Activated T-helper 1 cell treated with anti-CD3 and anti-CD28 coated beads, Interleukin-12 subunit alpha, Interleukin-12 subunit beta, Interleukin-2, Interleukin-4 antibody, amounts not matched to agents 30 ng/mL and 10 ng/mL and 1 ng/mL, durations not matched to agents 14 hours and 24 hours and 36 hours (primary cell): ENCODE data around the gene FOXC1. TPM values are rescaled to one million over a fixed set of nuclear protein-coding genes. Genes with fewer than 3 reads are reported as not detected.
A peak's percentile ranks its signal among the peaks of the same experiment; 100 is the strongest.

Experiments used
- DNase-seq: peaks from one replicate; pipeline ENCODE4 v3.0.0; 2021; ENCODE audit warnings: low spot score
- H3K27ac Mint-ChIP-seq: one replicate; pipeline ENCODE4 v1.8.0; 2021; ENCODE audit warnings: mild to moderate bottlenecking, mixed read lengths
- H3K27me3 Mint-ChIP-seq: one replicate; pipeline ENCODE4 v1.8.0; 2022; ENCODE audit warnings: mild to moderate bottlenecking, moderate library complexity, mixed read lengths; ENCODE audit not compliant: insufficient read depth
- H3K36me3 Mint-ChIP-seq: one replicate; pipeline ENCODE4 v1.8.0; 2021; ENCODE audit warnings: low read depth, mixed read lengths
- H3K4me1 Mint-ChIP-seq: one replicate; pipeline ENCODE4 v1.8.0; 2021; ENCODE audit warnings: low read depth, mixed read lengths
- H3K4me3 Mint-ChIP-seq: one replicate; pipeline ENCODE4 v1.8.0; 2021; ENCODE audit warnings: mild to moderate bottlenecking, moderate library complexity, mixed read lengths
- H3K9me3 Mint-ChIP-seq: one replicate; pipeline ENCODE4 v1.8.0; 2021; ENCODE audit warnings: mixed read lengths
- intact Hi-C: fragments of 100-400 bp; cut with micrococcal nuclease; formaldehyde crosslinking; loops from one replicate; pipeline ENCODE4 v1.15.1; 2024
- total RNA-seq: library from RNA; stranded (reverse); gene quantifications from 2 replicates; pipeline ENCODE4 v1.2.3, GENCODE V29; 2022

FOXC1 gene
- total RNA-seq: 0.23 and 0.44 TPM in 2 replicates

GRCh38 chr6:1609648-1610496 lies at the start of gene FOXC1:
Gene FOXC1 (plus strand): TSS chr6:1609915. CDS start chr6:1610446, 531 bp downstream.
- peaks cover 62% of the 10 kb centered on the region for H3K27me3 Mint-ChIP-seq
- H3K36me3 Mint-ChIP-seq: peaks cover 2% of the 10 kb centered on the region
- intact Hi-C loops: loop anchor here (5.0 kb wide), 2 partner anchors 298 to 1617 kb away; partner anchors contain the start of genes FOXQ1 and TUBB2B
- peaks cover 25% of the 10 kb centered on the region for H3K4me1 Mint-ChIP-seq
- peak within 1 kb of the TSS; percentile 70 for H3K4me3 Mint-ChIP-seq
- H3K27ac Mint-ChIP-seq: peak within 1 kb of the TSS; percentile 79
- DNase-seq: peak; percentile 34
- no peaks in the 10 kb centered on the region for H3K9me3 Mint-ChIP-seq

- no peaks in the 10 kb centered on the region for H3K4me1 Mint-ChIP-seq
- intact Hi-C loops: no loop called here
- no peaks in the 10 kb centered on the region for H3K9me3 Mint-ChIP-seq
- H3K4me3 Mint-ChIP-seq: no peak overlapping the region
- H3K27ac Mint-ChIP-seq: no peak overlapping the region
- H3K36me3 Mint-ChIP-seq: no peaks in the 10 kb centered on the region
- peaks cover 40% of the 10 kb centered on the region for H3K27me3 Mint-ChIP-seq
- DNase-seq: no peak
Observed at GRCh38 chr6:1560281-1561058, 49.2 kb upstream of the FOXC1 start.

- intact Hi-C loops: no loop called here
- peaks cover 31% of the 10 kb centered on the region for H3K27me3 Mint-ChIP-seq
- no peaks in the 10 kb centered on the region for H3K9me3 Mint-ChIP-seq
- H3K27ac Mint-ChIP-seq: no peak overlapping the region
- H3K36me3 Mint-ChIP-seq: no peaks in the 10 kb centered on the region
- H3K4me3 Mint-ChIP-seq: no peak overlapping the region
- no peak for DNase-seq
- no peaks in the 10 kb centered on the region for H3K4me1 Mint-ChIP-seq
Observed at GRCh38 chr6:1561355-1561754, 48.4 kb upstream of the FOXC1 start.

GRCh38 chr6:1562171-1562955 lies 47.4 kb upstream of the FOXC1 start:
- peaks cover 27% of the 10 kb centered on the region for H3K27me3 Mint-ChIP-seq
- no peaks in the 10 kb centered on the region for H3K4me1 Mint-ChIP-seq
- no peak for DNase-seq
- H3K4me3 Mint-ChIP-seq: no peak overlapping the region
- no peaks in the 10 kb centered on the region for H3K36me3 Mint-ChIP-seq
- intact Hi-C loops: no loop called here
- no peak overlapping the region for H3K27ac Mint-ChIP-seq
- H3K9me3 Mint-ChIP-seq: no peaks in the 10 kb centered on the region

- Mint-ChIP-seq H3K9me3 (peaks cover 21% of the 10 kb centered on the region), H3K4me1 (no peaks in the 10 kb centered on the region), H3K36me3 (no peaks in the 10 kb centered on the region), H3K27ac (no peak overlapping the region), H3K27me3 (peaks cover 17% of the 10 kb centered on the region), H3K4me3 (no peak overlapping the region)
- no peak for DNase-seq
- intact Hi-C loops: no loop called here
Observed at GRCh38 chr6:1569377-1569776, 40.3 kb upstream of the FOXC1 start.

GRCh38 chr6:1570848-1571247 lies 38.9 kb upstream of the FOXC1 start:
- no peak overlapping the region for H3K27ac Mint-ChIP-seq
- DNase-seq: no peak
- H3K4me3 Mint-ChIP-seq: no peak overlapping the region
- H3K27me3 Mint-ChIP-seq: peaks cover 13% of the 10 kb centered on the region
- intact Hi-C loops: no loop called here
- H3K36me3 Mint-ChIP-seq: no peaks in the 10 kb centered on the region
- no peaks in the 10 kb centered on the region for H3K4me1 Mint-ChIP-seq
- peaks cover 21% of the 10 kb centered on the region for H3K9me3 Mint-ChIP-seq

- peaks cover 7% of the 10 kb centered on the region for H3K27me3 Mint-ChIP-seq
- intact Hi-C loops: no loop called here
- peaks cover 21% of the 10 kb centered on the region for H3K9me3 Mint-ChIP-seq
- H3K4me3 Mint-ChIP-seq: no peak overlapping the region
- DNase-seq: no peak
- H3K4me1 Mint-ChIP-seq: no peaks in the 10 kb centered on the region
- no peaks in the 10 kb centered on the region for H3K36me3 Mint-ChIP-seq
- H3K27ac Mint-ChIP-seq: no peak overlapping the region
Observed at GRCh38 chr6:1572892-1573291, 36.8 kb upstream of the FOXC1 start.

- no peaks in the 10 kb centered on the region for H3K36me3 Mint-ChIP-seq
- DNase-seq: no peak
- H3K27me3 Mint-ChIP-seq: peaks cover 7% of the 10 kb centered on the region
- intact Hi-C loops: no loop called here
- H3K4me3 Mint-ChIP-seq: no peak overlapping the region
- H3K27ac Mint-ChIP-seq: no peak overlapping the region
- H3K4me1 Mint-ChIP-seq: no peaks in the 10 kb centered on the region
- H3K9me3 Mint-ChIP-seq: peaks cover 21% of the 10 kb centered on the region
Observed at GRCh38 chr6:1574083-1574761, 35.5 kb upstream of the FOXC1 start.

GRCh38 chr6:1574890-1575209 lies 34.9 kb upstream of the FOXC1 start:
- Mint-ChIP-seq H3K27me3 (peaks cover 7% of the 10 kb centered on the region), H3K36me3 (no peaks in the 10 kb centered on the region), H3K4me3 (no peak overlapping the region), H3K9me3 (peaks cover 21% of the 10 kb centered on the region), H3K27ac (no peak overlapping the region), H3K4me1 (no peaks in the 10 kb centered on the region)
- no peak for DNase-seq
- intact Hi-C loops: no loop called here

- no peak for DNase-seq
- Mint-ChIP-seq H3K27me3 (peaks cover 7% of the 10 kb centered on the region), H3K9me3 (peaks cover 17% of the 10 kb centered on the region), H3K27ac (no peak overlapping the region), H3K4me1 (no peaks in the 10 kb centered on the region), H3K36me3 (no peaks in the 10 kb centered on the region), H3K4me3 (no peak overlapping the region)
- intact Hi-C loops: no loop called here
Observed at GRCh38 chr6:1575210-1576041, 34.3 kb upstream of the FOXC1 start.

GRCh38 chr6:1576166-1576565 lies 33.5 kb upstream of the FOXC1 start:
- intact Hi-C loops: no loop called here
- Mint-ChIP-seq H3K27me3 (peaks cover 7% of the 10 kb centered on the region), H3K36me3 (no peaks in the 10 kb centered on the region), H3K4me1 (no peaks in the 10 kb centered on the region), H3K4me3 (no peak overlapping the region), H3K27ac (no peak overlapping the region), H3K9me3 (peaks cover 10% of the 10 kb centered on the region)
- no peak for DNase-seq

- Mint-ChIP-seq H3K27ac (no peak overlapping the region), H3K4me1 (no peaks in the 10 kb centered on the region)
Observed at GRCh38 chr6:1576711-1577110, 33.0 kb upstream of the FOXC1 start.

More at GRCh38 chr6:1576711-1577110, 33.0 kb upstream of the FOXC1 start:
- Mint-ChIP-seq H3K36me3 (no peaks in the 10 kb centered on the region), H3K4me3 (no peak overlapping the region), H3K9me3 (peaks cover 4% of the 10 kb centered on the region), H3K27me3 (peaks cover 6% of the 10 kb centered on the region)
- intact Hi-C loops: no loop called here
- no peak for DNase-seq
